Measurements from ENCODE around the gene TPBGL. TPM values are rescaled to one million over a fixed set of nuclear protein-coding genes. Genes with fewer than 3 reads are reported as not detected.

The TPBGL gene
- total and polyA plus RNA-seq, 2 donors (not counting 3 experiments of a cell fraction or from before 2014, with no cell fraction given), result not detected

DNA sequence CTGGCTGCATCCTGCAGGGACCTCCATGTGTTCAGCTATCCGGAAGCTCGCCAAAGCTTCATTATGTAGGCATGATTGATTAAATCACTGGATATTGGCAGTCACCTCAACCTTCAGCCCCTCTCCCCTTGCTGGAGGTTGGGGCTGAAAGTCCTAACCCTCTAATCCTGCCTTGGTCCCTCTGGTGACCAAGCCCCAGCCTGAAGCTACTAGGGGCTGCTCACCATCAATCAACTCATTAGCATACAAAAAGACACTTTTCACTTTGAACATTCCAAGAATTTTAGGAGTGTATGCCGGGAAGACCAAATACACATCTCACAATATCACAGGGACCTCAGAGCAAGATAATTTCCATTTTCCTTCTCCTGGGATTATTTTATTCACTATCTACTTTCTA is 38.8 kb upstream of the TPBGL start:
- no peak overlapping the region for H3K27ac ChIP-seq (ENCODE audit: insufficient read depth, low read depth, low read length)
- TF ChIP-seq JUN (IDR thresholded peaks at IDR 0.05; ENCODE audit: borderline replicate concordance, insufficient read depth, insufficient read length, low read depth), result no peak
- TF ChIP-seq, protein P1, sequence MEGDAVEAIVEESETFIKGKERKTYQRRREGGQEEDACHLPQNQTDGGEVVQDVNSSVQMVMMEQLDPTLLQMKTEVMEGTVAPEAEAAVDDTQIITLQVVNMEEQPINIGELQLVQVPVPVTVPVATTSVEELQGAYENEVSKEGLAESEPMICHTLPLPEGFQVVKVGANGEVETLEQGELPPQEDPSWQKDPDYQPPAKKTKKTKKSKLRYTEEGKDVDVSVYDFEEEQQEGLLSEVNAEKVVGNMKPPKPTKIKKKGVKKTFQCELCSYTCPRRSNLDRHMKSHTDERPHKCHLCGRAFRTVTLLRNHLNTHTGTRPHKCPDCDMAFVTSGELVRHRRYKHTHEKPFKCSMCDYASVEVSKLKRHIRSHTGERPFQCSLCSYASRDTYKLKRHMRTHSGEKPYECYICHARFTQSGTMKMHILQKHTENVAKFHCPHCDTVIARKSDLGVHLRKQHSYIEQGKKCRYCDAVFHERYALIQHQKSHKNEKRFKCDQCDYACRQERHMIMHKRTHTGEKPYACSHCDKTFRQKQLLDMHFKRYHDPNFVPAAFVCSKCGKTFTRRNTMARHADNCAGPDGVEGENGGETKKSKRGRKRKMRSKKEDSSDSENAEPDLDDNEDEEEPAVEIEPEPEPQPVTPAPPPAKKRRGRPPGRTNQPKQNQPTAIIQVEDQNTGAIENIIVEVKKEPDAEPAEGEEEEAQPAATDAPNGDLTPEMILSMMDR (IDR thresholded peaks at IDR 0.05; ENCODE audit: extremely low read depth in 1 of 2, insufficient read depth in 1 of 2, low read depth in 1 of 2, low read length in 2 of 2), result no peak
- no TSS peak for BruUV-seq (replicated peaks)
- no peaks in the 10 kb centered on the region for H3K36me3 ChIP-seq (ENCODE audit: control insufficient read depth in 2 of 2, extremely low read depth in 1 of 2, insufficient read depth in 2 of 2, low read length in 2 of 2)
- ChIA-PET CTCF (interaction anchor here (0.9 to 10.9 kb wide), 7 partner anchors 9 to 272 kb away, joined by 3 to 1202 read pairs (median 5); no protein-coding TSS in a partner anchor), POLR2A (no interaction called here)
- DNase-seq (ENCODE audit: low read depth, low spot score) (no peak), FAIRE-seq (no peak)
- H3K4me3 ChIP-seq (replicated peaks in 1 of 3; ENCODE audit: insufficient read depth in 1 of 3, low read depth in 1 of 3, low read length in 3 of 3), result no peak overlapping the region
- H3K4me1 ChIP-seq (ENCODE audit: control insufficient read depth, extremely low read depth, insufficient read depth, low read length), result no peaks in the 10 kb centered on the region
- no peaks in the 10 kb centered on the region for H3K9me1 ChIP-seq (replicated peaks; ENCODE audit: control insufficient read depth, extremely low read depth, insufficient read depth, low read length)
- dilution Hi-C loops (cut with MboI; ENCODE audit: extremely low pct_ligation_motif_present, low sequenced_read_pairs) (no loop called here), intact Hi-C loops (cut with micrococcal nuclease) (no loop called here)
- no peak overlapping the region for H3K4me2 ChIP-seq (ENCODE audit: insufficient read depth, low read length)
- no peaks in the 10 kb centered on the region for H3K79me2 ChIP-seq (ENCODE audit: control insufficient read depth, insufficient read depth, low read length)
- no peaks in the 10 kb centered on the region for H4K20me1 ChIP-seq (replicated peaks; ENCODE audit: control insufficient read depth, extremely low read depth, insufficient read depth, low read length)
- no peaks in the 10 kb centered on the region for H3K27me3 ChIP-seq (ENCODE audit: control insufficient read depth in 2 of 2, insufficient read depth in 2 of 2, low read length in 2 of 2)
- no peak overlapping the region for H2AFZ ChIP-seq (ENCODE audit: low read depth, low read length)
- no peak overlapping the region for H3K9ac ChIP-seq (replicated peaks; ENCODE audit: extremely low read depth, insufficient read depth, low read length)
- no peaks in the 10 kb centered on the region for H3K9me3 ChIP-seq (replicated peaks; ENCODE audit: control insufficient read depth, insufficient read depth, low read length)

DNA sequence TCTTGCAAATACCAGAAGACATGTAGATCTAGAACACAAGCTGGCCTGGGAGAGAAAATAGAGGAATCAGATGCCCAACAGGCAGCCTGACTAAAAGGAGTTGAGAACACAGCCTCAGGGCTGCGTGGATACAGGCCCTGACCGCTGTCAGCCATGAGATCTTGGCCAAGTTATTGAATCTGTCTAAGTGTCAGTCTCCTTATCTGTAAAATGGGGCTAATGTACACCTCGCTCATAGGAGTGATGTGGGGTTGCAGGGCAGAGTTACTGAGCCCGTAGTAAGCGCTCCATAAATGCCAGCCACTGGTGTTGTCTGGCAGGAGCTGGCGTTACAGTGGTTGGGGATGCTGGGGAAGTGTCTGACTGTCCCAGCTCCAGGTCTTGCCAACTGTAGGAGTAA is 38.4 kb upstream of the TPBGL start:
- CTCF ChIA-PET, result interaction anchor here (0.9 to 10.9 kb wide), 7 partner anchors 10 to 273 kb away, joined by 3 to 1202 read pairs (median 5); no protein-coding TSS in a partner anchor
- dilution Hi-C loops (cut with MboI; ENCODE audit: extremely low pct_ligation_motif_present, low sequenced_read_pairs) (no loop called here), intact Hi-C loops (cut with micrococcal nuclease) (no loop called here)

More for the DNA sequence above, 38.4 kb upstream of the TPBGL start:
- Histone ChIP-seq H3K9me1 (replicated peaks; ENCODE audit: control insufficient read depth, extremely low read depth, insufficient read depth, low read length) (no peaks in the 10 kb centered on the region), H3K36me3 (ENCODE audit: control insufficient read depth in 2 of 2, extremely low read depth in 1 of 2, insufficient read depth in 2 of 2, low read length in 2 of 2) (no peaks in the 10 kb centered on the region), H2AFZ (ENCODE audit: low read depth, low read length) (no peak overlapping the region), H3K4me1 (ENCODE audit: control insufficient read depth, extremely low read depth, insufficient read depth, low read length) (no peaks in the 10 kb centered on the region), H3K4me3 (replicated peaks in 1 of 3; ENCODE audit: insufficient read depth in 1 of 3, low read depth in 1 of 3, low read length in 3 of 3) (no peak overlapping the region), H3K27me3 (ENCODE audit: control insufficient read depth in 2 of 2, insufficient read depth in 2 of 2, low read length in 2 of 2) (no peaks in the 10 kb centered on the region), H3K79me2 (ENCODE audit: control insufficient read depth, insufficient read depth, low read length) (no peaks in the 10 kb centered on the region), H3K27ac (ENCODE audit: insufficient read depth, low read depth, low read length) (no peak overlapping the region), H3K9ac (replicated peaks; ENCODE audit: extremely low read depth, insufficient read depth, low read length) (no peak overlapping the region), H3K9me3 (replicated peaks; ENCODE audit: control insufficient read depth, insufficient read depth, low read length) (no peaks in the 10 kb centered on the region), H4K20me1 (replicated peaks; ENCODE audit: control insufficient read depth, extremely low read depth, insufficient read depth, low read length) (no peaks in the 10 kb centered on the region), H3K4me2 (ENCODE audit: insufficient read depth, low read length) (no peak overlapping the region)
- no TSS peak for BruUV-seq (replicated peaks)
- no peak for DNase-seq (ENCODE audit: low read depth, low spot score)
- no peak for FAIRE-seq
- no peak for TF ChIP-seq FOS (IDR thresholded peaks at IDR 0.05; ENCODE audit: borderline replicate concordance, insufficient read depth, low read length)
- no peak for TF ChIP-seq EZH2 (IDR thresholded peaks at IDR 0.05; ENCODE audit: borderline replicate concordance, low read depth, low read length, severe bottlenecking)
- TF ChIP-seq GATA2 (IDR thresholded peaks at IDR 0.05; ENCODE audit: insufficient read depth, insufficient read length, low read depth, low read length), result no peak
- TF ChIP-seq, protein P1 (IDR thresholded peaks at IDR 0.05; ENCODE audit: extremely low read depth in 1 of 2, insufficient read depth in 1 of 2, low read depth in 1 of 2, low read length in 2 of 2), result no peak
- POLR2A ChIA-PET, result no interaction called here

Data from endothelial cell of umbilical vein (primary cell).